ENCODE results near the gene KIAA1217.

The KIAA1217 gene

GRCh38 chr10:24393201-24393600, 184.3 kb downstream of the KIAA1217 start:
- DNase-seq (ENCODE audit: low read depth) = no peak
- in situ Hi-C loops (cut with HindIII; ENCODE audit: low sequenced_read_pairs) = no loop called here
- H3K4me3 ChIP-seq (ENCODE audit: low read depth, low read length) = no peak overlapping the region
- TF ChIP-seq CTCF (IDR thresholded peaks at IDR 0.05; ENCODE audit: low read depth, low read length, missing control alignments) = no peak

GRCh38 chr10:24394461-24395190, 185.7 kb downstream of the KIAA1217 start:
- no peak overlapping the region for H3K4me3 ChIP-seq (ENCODE audit: low read depth, low read length)
- no peak for DNase-seq (ENCODE audit: low read depth)
- in situ Hi-C loops (cut with HindIII; ENCODE audit: low sequenced_read_pairs) = no loop called here
- TF ChIP-seq CTCF (IDR thresholded peaks at IDR 0.05; ENCODE audit: low read depth, low read length, missing control alignments) = no peak

GRCh38 chr10:24396396-24396795, 187.5 kb downstream of the KIAA1217 start:
- DNase-seq (ENCODE audit: low read depth) = no peak
- TF ChIP-seq CTCF (IDR thresholded peaks at IDR 0.05; ENCODE audit: low read depth, low read length, missing control alignments) = no peak
- in situ Hi-C loops (cut with HindIII; ENCODE audit: low sequenced_read_pairs) = no loop called here

GRCh38 chr10:24397662-24398061, 188.7 kb downstream of the KIAA1217 start:
- H3K4me3 ChIP-seq (ENCODE audit: low read depth, low read length) = no peak overlapping the region
- no peak for DNase-seq (ENCODE audit: low read depth)
- no peak for TF ChIP-seq CTCF (IDR thresholded peaks at IDR 0.05; ENCODE audit: low read depth, low read length, missing control alignments)
- in situ Hi-C loops (cut with HindIII; ENCODE audit: low sequenced_read_pairs) = no loop called here

More at GRCh38 chr10:24396396-24396795, 187.5 kb downstream of the KIAA1217 start:
- no peak overlapping the region for H3K4me3 ChIP-seq (ENCODE audit: low read depth, low read length)

- in situ Hi-C loops (cut with HindIII; ENCODE audit: low sequenced_read_pairs) = no loop called here
- no peak for TF ChIP-seq CTCF (IDR thresholded peaks at IDR 0.05; ENCODE audit: low read depth, low read length, missing control alignments)
- DNase-seq (ENCODE audit: low read depth) = no peak
- H3K4me3 ChIP-seq (ENCODE audit: low read depth, low read length) = no peak overlapping the region
Observed at GRCh38 chr10:24404567-24404966, 195.6 kb downstream of the KIAA1217 start.

- in situ Hi-C loops (cut with HindIII; ENCODE audit: low sequenced_read_pairs) = no loop called here
- TF ChIP-seq CTCF (IDR thresholded peaks at IDR 0.05; ENCODE audit: low read depth, low read length, missing control alignments) = no peak
- H3K4me3 ChIP-seq (ENCODE audit: low read depth, low read length) = no peak overlapping the region
- no peak for DNase-seq (ENCODE audit: low read depth)
Observed at GRCh38 chr10:24405635-24406034, 196.7 kb downstream of the KIAA1217 start.

Measured in astrocyte of the cerebellum (primary cell).